ENCODE results near the gene CTNS.

CTNS gene

GRCh38 chr17:3636154-3636907 is at the start of gene CTNS, which contains the start of gene SHPK:
Gene CTNS, plus strand, starts transcription at chr17:3636760. Its CDS starts 3,447 bp downstream, at chr17:3640207.
Gene SHPK, minus strand, starts transcription at chr17:3636250. Its CDS starts 31 bp downstream, at chr17:3636219.
- peak; percentile 88 to 93 for DNase-seq (ENCODE audit: low read depth in 1 of 2, low spot score in 1 of 2)

- no peak for DNase-seq (ENCODE audit: low read depth in 1 of 2, low spot score in 1 of 2)
These were observed 46.8 kb upstream of the CTNS start for GRCh38 chr17:3589784-3590183.

- DNase-seq (ENCODE audit: low read depth in 1 of 2, low spot score in 1 of 2), result no peak
These were observed 46.3 kb upstream of the CTNS start for GRCh38 chr17:3590231-3590630.

- DNase-seq (ENCODE audit: low read depth in 1 of 2, low spot score in 1 of 2), result no peak
These were observed 45.8 kb upstream of the CTNS start for GRCh38 chr17:3590768-3591167.

- no peak for DNase-seq (ENCODE audit: low read depth in 1 of 2, low spot score in 1 of 2)
These were observed 44.2 kb upstream of the CTNS start for GRCh38 chr17:3592216-3592860.

- no peak for DNase-seq (ENCODE audit: low read depth in 1 of 2, low spot score in 1 of 2)
These were observed 43.2 kb upstream of the CTNS start for GRCh38 chr17:3593384-3593783.

- DNase-seq (ENCODE audit: low read depth in 1 of 2, low spot score in 1 of 2), result no peak
These were observed 42.3 kb upstream of the CTNS start for GRCh38 chr17:3594051-3594800.

GRCh38 chr17:3594976-3595375 is 41.6 kb upstream of the CTNS start:
- DNase-seq (ENCODE audit: low read depth in 1 of 2, low spot score in 1 of 2), result no peak

GRCh38 chr17:3596804-3597464 is 39.6 kb upstream of the CTNS start:
- DNase-seq (ENCODE audit: low read depth in 1 of 2, low spot score in 1 of 2), result no peak

GRCh38 chr17:3598078-3598477 is 38.5 kb upstream of the CTNS start:
- DNase-seq (ENCODE audit: low read depth in 1 of 2, low spot score in 1 of 2), result no peak

GRCh38 chr17:3600529-3601205 is 35.9 kb upstream of the CTNS start:
- DNase-seq (ENCODE audit: low read depth in 1 of 2, low spot score in 1 of 2), result no peak

GRCh38 chr17:3602499-3602898 is 34.1 kb upstream of the CTNS start:
- DNase-seq (ENCODE audit: low read depth in 1 of 2, low spot score in 1 of 2), result no peak

GRCh38 chr17:3603119-3603869 is 33.3 kb upstream of the CTNS start:
- DNase-seq (ENCODE audit: low read depth in 1 of 2, low spot score in 1 of 2), result no peak

GRCh38 chr17:3603870-3604259 is 32.7 kb upstream of the CTNS start:
- no peak for DNase-seq (ENCODE audit: low read depth in 1 of 2, low spot score in 1 of 2)

GRCh38 chr17:3609689-3610088 is 26.9 kb upstream of the CTNS start:
- no peak for DNase-seq (ENCODE audit: low read depth in 1 of 2, low spot score in 1 of 2)

GRCh38 chr17:3610523-3610922 is 26.0 kb upstream of the CTNS start:
- no peak for DNase-seq (ENCODE audit: low read depth in 1 of 2, low spot score in 1 of 2)

- DNase-seq (ENCODE audit: low read depth in 1 of 2, low spot score in 1 of 2), result no peak
These were observed 23.4 kb upstream of the CTNS start for GRCh38 chr17:3613124-3613523.

- DNase-seq (ENCODE audit: low read depth in 1 of 2, low spot score in 1 of 2), result no peak
These were observed 21.2 kb upstream of the CTNS start for GRCh38 chr17:3615160-3615870.

GRCh38 chr17:3621146-3621720 is 15.3 kb upstream of the CTNS start:
- DNase-seq (ENCODE audit: low read depth in 1 of 2, low spot score in 1 of 2), result no peak
